Mucosa of gallbladder (tissue), 1 donor: ENCODE measurements around the gene RPAP3. TPM values are rescaled to one million over a fixed set of nuclear protein-coding genes. Genes with fewer than 3 reads are reported as not detected.

Experiments used
- DNase-seq: peaks from one replicate; pipeline ENCODE4 v3.0.0-alpha.2; 2020; ENCODE audit warnings: low spot score
- total RNA-seq: library from RNA; stranded (reverse); gene quantifications from one replicate; pipeline ENCODE4 v1.2.1, GENCODE V29; 2021
- donor health status: DM: no; HTN: no; CAD: no.

RPAP3 gene
- total RNA-seq, 1 donor from 2014 or later, result 20.2 TPM

DNA sequence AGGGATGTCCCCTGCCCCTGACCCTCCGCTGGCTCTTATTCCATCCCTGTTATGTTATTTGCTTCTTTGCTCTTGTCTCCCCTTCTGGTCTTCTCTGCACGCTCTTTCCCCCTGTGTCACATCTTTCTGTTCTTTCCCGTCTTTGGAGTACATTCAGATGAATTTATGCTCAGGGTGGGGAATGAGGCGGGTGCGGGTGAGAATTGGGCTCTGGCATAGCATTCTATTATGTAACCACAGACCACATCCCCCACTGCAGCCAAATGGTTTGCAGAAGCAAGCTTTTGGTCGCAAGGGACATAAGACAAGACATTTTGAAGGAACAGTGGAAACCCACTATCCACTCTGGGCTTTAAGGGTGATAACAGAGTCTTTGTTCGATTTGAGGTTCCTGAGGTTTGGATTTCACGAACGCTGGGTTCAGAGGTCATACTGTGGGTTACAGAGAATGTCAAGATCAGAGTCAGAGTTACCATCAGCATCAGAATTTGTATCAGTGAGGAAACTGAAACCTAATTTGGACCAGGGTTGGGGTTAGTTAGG is 15.7 kb upstream of the RPAP3 start:
- DNase-seq, result no peak

DNA sequence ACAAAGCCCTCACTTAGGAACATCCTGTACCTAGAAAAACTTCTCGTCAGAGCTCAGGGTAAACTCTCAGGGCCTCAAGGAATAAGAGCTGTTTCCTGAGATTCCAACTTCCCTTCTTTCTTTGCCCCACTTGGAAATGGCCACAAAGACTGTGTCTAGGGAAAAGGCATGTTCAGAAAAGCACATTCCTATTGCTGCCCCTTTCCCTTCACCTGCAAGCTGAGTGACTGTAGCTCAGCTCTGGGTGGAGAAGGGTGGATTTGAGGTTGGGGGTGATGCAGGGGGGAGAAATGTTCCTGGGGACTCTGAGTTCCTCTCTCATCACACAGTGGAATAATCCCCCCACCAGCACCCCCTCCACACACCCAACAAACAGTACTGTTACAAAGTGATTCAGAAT is 12.7 kb upstream of the RPAP3 start:
- DNase-seq, result no peak

DNA sequence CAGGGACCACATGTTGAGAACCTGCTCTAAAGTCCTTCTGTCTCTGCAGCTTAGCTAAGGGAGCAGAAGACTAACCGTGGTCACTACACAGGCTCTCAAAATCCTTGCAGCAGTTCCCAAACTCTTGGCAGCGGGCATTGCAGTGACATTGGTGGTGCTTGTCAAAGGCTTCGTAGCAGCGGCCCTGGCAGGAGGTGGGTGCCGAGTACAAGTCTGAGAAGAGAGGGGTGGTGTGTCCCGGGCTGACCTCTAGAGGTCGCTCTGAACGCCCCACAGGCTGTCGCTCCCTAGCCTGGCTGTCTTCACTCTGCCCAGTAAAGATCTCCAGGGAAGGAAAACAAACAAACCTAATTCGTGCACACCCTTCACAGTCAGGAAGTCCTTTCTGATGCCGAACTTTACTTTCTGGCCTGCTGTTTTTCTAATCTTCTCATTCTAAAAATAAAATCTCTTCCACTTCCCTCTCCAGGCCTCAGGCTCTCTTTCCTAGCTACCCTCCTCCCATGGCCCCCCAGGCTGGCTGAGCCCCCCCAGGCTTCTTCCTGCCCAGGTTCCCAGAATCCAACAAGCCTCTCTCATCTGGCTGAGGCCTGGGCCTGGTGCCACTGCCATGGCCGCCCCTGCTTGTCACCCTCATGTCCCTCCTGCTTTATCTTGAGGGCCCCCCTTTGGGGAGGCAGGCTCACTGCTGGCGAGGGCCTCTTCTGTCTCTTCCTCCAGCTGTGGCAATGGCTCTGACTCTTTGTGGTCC is 11.8 kb upstream of the RPAP3 start:
- DNase-seq, result peak; percentile 79

DNA sequence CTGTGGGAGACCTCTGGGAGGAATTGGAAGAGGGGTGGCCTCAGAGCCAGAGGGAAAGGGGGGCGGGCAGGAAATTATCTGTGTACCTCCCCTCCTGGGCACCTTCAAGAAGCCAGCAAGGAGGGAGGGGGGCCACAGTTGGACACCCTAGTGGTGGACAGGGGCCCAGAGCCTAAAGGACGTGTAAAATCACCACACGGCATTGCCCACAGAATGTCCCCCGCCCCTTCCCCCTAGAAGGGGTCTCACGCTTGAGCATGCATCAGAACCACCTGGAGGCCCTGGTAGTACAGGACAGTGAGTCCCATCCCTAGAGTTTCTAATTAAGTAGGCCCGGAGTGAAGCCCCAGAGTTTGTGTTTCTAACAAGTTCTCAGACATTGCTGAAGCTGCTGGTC is 11.2 kb upstream of the RPAP3 start:
- DNase-seq, result no peak

DNA sequence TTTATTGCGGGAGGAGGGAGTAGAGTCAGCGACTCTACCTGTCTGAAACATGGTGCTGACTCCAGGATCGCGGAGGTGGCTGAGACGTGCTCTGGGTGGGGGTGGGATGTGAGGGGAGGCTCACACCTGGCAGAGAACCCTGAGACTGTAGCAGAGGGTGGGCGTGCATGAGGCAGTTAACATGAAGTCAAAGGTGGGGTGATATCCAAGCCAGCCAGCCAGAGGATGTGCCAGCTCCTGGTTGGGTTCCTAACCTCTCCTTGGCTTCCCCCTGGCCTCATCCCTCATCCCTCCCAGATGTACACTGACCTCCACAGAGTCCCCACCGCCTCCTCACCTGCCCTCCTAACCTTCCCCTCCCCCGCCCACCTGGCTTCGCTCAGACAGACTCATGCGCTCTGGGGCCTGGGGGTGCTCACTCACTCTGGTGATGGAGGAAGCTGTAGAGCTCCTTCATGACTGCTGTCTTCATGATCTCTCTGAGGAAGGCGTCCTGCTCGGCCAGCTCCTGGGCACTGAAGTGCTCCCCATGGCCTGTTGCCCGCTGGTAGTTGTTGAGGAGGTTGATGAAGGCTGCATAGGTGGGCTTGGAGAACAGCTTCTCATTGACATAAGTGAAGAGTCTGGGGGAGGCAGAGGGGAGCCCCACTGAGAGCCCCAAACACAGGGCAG is 10.2 kb upstream of the RPAP3 start:
- no peak for DNase-seq

DNA sequence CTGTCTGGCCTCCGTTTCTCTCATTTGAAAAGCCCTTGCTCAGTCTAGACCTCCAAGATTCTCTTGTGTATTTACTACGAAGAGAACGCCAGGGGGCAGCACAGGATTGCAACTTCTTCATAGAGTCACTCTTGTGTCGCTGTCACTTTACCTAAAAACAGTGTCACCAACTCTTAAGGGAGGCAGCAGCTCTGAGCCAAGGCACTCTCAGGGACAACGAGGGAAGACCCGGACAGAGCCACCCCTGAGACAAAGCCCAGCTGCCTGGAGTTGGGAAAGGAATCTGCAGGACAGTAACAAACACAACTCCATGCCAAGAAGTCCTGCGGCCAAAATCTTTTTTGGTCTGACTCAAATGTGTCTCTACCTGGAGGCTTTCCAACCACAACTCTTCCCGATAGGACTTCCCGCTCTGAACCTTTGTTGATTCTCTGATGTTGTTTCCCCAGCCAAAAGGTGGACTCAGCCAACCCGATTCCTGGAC is 9.6 kb upstream of the RPAP3 start:
- DNase-seq, result peak; percentile 83

DNA sequence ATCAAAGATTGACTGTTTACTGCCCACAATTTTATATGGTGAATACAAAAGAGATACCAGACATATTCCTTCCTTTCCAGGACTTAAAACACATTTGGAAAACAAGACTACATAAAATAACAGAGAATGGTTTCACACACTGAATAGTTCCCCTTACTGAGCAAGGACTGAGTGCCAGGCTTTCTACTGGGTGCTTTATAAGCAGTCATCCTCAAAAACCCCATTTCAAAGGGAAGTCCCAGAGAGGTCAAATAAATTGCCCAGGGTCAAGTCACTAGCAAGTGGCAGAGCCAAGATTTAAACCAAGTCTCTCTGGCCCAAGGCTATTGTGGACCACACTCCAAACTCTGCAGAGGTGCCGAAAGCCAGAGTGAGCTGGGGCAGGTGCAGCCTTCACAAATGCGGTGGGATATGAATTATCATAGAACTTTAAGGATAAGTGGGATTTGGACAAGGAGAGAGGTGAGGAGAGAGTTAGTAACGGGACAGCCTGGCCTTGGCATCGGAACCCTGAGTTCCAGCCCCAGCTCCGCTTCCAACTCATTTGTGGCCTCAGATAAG is 9.1 kb upstream of the RPAP3 start:
- no peak for DNase-seq

DNA sequence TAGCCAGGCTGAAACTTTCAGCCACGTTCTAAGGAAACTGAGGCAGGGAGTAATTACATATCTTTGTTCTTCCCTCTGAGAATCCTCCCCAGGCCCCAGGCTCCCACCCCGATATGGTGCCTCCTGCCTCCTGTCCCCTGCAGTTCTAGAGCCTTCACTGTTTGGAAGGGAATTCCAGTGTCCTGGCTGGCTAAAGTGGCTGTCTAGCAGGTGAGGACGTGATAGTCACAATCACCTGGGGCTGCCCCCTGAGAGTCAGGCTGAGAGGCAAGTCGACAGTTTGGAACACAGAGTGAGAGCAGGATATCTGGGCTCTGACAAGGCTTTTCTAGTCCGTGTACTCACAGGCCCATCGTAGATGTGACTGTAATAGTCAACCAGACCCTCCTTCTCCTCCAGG is 6.3 kb upstream of the RPAP3 start:
- no peak for DNase-seq

DNA sequence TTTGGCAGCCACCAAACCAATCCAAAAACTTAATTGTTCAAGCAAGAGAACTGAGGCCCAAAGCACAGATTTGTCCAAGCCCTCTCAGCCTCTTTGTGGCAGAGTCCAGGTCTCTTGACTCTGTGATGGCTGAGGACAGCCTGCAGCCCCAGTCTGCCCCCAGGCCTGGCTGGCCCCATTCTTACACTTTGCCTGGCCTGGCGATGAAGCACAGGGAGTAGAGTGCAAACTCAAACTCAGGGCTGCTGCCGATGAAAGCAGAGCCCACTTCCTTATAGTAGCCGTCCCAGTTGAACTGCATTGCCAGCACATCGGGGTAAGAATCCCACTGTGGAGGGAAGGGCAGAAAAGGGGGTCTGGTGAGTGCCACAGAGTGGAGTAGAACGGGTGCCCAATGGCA is 5.6 kb upstream of the RPAP3 start:
- no peak for DNase-seq

DNA sequence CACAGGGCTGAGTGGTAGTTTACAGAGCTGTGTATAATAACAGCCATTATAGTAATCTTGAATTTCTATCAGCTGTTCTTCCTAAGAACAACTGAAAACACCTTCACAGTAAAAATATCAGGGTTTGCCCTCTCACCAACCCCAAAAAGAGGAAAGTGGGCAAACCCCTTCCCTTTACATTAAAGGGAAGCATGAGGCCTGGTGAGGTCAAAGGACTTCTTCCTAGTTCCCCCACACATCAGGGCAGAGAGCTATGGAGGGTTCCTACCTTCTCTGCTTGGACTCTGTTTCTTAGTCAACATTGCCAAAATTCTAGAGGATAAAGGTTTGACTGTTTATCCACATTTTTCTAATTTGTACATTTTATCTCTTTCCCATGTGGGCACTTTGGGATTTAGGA is 4.4 kb upstream of the RPAP3 start:
- DNase-seq, result no peak

DNA sequence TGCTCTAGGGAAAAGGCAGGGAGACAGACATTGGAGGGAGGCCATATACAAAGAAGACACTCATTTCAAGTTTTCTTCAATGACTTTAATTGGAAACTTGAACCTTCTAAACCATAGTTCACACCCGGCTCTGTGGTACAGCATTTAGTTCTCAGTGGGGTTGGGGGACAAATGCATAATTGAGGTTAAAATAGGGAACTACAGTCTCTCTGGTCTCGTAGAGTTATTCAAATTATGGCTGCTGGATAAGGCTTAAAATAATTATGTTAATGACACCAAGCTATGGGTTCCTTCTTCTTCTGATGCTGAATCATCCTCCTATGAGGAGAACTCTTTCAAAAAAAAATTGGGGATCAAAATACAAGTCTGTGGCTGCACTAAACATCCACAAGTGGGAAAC is 3.8 kb upstream of the RPAP3 start:
- no peak for DNase-seq

DNA sequence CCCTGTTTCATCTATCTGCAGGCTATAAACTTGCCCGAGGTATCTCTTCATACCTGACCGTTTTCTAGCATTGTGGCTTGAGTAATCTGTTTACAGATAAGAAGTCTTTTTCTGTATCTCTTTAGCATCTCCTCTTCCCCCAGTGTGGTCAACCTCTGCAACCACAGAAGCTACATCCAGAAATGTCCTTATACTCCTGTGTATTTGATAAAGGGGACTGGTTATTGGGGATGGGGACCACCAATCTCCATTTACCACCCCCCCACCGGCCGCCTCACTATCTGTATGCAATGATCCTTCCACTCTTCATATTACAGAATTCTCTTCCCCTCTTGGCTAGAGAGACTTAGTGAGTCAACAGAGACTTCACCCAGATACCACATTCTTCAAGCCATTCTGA is 3.4 kb upstream of the RPAP3 start:
- DNase-seq, result no peak

DNA sequence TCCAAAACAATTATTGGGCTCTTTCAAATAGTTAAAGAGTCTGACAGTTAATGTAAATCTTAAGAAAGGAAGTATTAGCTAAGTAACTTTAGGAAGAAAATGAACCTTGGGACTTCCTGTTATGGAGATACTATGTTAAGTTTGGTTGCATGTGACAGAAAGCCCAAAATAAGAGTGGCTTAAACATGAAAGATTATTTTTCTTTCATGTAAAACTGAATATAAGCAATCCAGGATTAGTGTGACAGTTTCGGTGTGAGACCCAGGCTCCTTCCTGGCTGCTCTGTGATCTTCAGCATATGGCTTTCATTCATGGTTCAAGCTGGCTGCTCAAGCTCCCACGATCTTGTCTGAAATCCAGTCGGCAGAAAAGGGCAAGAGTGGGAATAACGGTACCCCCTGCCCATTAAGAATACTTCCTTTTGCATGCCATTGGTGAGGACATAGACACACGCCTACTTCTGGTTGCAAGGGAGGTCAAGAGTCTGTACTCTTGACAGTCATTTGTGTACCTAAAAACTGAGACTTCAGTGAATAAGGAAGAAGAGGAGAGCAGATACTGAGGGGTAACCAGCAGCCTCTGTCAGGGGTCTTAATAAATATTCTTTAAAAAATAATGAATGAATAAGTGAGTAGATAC is 2.2 kb upstream of the RPAP3 start:
- no peak for DNase-seq

DNA sequence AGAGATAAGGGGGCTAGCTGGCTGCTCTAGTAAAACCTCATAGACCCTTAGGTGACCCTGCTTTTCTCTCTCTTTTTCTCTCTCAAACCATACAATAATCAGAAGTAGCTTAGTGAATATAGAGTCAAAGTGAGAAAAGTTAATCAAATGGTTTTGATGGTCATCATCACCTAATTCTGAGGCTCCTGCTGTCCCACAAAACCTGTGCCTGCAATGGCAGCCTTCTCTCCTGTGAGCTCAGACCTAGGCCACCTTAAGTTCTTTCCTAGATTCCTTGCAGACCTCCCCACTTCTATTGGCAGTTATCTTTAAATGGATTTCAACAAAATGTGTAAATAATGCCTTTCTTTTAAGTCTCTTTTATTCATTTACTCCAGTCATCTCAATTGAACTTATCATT is 1.5 kb upstream of the RPAP3 start:
- DNase-seq, result no peak

DNA sequence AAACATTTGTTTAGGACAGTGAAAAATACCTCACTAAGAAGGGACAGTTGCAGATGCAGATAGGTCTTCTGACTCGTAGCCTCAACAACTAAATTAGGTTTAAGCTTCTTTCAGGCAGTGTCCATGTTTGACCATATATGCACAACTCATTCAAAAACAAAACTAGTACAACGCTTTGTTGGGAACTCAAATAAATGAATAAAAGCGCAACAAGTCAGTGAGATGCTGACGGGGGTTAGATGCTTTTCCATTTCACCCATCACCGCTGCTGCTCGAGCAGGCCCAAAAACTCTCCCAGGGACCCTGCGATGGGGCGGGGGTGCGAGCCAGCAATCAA is 633 bp downstream of the RPAP3 start:
- no peak for DNase-seq

DNA sequence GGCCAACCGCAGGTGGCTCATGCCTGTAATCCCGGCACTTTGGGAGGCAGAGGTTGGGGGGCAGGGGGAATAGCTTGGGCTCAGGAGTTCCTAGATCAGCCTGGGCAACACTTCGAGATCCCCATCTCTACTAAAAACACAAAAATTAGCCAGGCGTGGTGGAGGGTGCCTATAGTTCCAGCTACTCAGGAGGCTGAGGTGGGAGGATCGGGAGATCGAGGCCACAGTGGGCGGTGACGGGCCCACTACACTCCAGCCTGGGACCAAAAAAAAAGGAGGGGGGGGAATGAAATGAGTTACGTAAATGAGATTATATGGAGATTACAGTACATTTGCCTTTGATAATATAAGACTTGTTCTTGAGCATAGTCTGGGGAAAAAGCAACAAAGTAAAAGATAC is 1.1 kb downstream of the RPAP3 start:
- no peak for DNase-seq

DNA sequence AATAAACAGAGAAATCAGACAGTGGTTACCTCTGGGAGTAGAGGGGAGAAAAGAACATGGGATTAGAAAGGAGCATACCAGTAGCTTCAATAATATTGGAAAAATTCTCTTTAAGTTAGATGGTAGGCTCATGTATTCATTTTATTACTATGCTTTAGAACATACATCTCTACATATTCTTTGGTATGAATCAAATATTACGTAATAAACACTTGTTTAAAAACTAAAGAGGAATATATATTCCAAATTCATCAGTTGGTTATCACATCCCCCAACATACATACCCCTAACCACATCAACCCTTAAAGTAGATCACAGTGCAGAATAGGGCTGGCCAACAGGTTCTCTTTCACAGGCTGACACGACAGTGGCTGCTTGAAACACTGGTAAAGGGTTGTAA is 5.6 kb downstream of the RPAP3 start:
- no peak for DNase-seq

DNA sequence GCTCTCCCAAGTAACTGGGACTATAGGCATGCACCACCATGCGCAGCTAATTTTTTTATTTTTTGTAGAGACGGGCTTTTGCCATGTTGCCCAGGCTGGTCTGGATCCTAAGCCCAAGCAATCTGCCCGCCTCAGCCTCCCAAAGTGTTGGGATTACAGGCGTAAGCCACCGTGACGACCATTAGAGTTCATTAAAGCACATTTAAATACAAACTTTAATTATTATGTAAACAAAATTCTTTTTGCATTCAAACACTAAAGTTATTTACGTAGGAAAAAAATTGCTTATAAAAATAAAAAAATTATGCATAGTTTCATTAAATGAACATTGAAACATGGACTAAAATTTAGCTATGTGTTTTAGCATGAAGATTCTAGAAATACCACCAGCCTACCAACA is 7.2 kb downstream of the RPAP3 start:
- no peak for DNase-seq

DNA sequence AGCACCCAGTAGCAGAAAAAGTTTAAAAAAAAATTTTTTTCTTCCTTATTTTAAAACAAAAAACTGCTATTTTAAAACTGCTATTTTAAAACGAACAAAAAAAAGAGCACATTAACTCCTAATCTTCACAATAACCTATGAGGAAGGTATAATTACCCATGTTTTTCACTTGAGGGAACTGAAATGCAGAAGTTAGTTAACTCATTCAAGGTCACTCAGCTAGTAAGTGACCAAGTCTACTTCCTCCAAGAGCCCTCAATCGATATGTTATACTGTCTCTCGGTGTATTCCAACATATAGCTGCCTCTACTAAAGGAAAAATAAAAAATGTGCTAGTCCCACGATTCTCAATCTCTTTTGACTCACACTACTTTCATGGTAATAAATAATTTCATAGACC is 7.8 kb downstream of the RPAP3 start:
- no peak for DNase-seq

DNA sequence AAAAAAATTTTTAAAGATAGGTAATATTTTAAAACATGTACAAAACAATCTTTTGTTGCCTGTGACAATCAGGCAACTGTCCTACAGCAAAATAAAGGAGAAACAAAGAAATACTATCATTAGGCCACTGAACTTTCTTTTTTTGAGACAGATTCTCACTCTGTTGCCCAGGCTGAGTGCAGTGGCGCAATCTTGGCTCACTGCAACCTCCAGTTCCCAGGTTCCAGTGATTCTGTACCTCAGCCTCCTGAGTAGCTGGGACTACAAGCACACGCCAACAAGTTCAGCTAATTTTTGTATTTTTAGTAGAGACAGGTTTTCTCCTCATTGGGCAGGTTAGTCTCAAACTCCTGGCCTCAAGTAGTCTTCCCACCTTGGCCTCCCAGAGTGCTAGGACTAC is 16.6 kb downstream of the RPAP3 start:
- no peak for DNase-seq

DNA sequence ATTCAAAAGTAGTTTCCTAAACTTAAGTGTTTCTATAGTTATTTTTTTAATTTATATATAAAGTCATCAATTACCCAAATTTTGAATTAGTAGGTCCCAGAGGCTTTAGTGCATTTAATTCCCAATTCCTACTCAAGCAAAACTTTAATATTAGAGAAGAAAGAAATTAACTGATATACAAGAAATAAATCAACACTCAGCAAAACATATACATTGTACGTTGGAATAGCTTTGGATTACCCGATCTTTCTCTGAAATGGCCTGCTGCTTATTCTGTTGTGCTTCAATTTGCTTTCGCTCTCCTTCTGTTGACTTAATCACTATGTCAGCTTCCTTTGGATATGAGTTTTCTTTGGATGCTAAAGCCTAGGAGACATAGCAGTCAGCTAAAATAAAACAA is 18.2 kb downstream of the RPAP3 start:
- DNase-seq, result no peak

DNA sequence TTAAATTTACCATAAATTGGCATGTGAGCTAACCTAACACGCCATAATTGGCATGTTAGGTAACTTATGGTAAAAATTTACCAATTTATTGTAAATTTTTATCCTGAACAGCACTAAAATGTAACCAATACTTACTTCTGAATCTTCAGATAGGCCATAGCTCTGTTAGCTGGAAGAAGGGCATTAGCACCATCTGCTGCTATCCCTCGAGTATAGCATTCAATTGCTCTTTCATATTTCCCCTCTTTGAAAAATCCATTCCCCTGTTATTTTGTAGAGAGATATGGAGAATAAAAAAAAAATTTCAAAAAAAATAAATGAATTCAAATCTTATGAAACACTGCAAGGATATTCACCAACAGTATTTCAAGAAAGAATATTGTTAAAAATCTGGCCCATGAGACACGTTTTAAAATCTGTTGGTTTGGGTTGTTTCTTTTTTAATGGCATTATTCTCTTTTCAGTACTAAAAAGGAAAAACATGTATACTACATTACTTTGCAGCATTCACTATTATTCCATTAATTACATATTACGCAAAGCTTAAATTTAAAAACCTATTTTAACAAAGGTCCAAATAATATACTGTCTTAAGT is 19.1 kb downstream of the RPAP3 start:
- no peak for DNase-seq
